ENCODE results near the gene S100A4. TPM values are rescaled to one million over a fixed set of nuclear protein-coding genes. Genes with fewer than 3 reads are reported as not detected.
"Not testable (repeated sequence)": the region's sequence is repeated elsewhere in the genome, so short reads cannot be mapped to it uniquely, and the experiment has no call there.

S100A4 gene
- total RNA-seq, 6 experiments from 2014 or later, result 7.6 to 21.6 (median 14.0) TPM

- ATAC-seq, result no peak
- WGBS (ENCODE audit: insufficient coverage, low coverage, low lambda C conversion rate, missing lambda C conversion rate), result 20% methylated on average over 1 of the region's 1 CpG
- TF ChIP-seq, protein P1, sequence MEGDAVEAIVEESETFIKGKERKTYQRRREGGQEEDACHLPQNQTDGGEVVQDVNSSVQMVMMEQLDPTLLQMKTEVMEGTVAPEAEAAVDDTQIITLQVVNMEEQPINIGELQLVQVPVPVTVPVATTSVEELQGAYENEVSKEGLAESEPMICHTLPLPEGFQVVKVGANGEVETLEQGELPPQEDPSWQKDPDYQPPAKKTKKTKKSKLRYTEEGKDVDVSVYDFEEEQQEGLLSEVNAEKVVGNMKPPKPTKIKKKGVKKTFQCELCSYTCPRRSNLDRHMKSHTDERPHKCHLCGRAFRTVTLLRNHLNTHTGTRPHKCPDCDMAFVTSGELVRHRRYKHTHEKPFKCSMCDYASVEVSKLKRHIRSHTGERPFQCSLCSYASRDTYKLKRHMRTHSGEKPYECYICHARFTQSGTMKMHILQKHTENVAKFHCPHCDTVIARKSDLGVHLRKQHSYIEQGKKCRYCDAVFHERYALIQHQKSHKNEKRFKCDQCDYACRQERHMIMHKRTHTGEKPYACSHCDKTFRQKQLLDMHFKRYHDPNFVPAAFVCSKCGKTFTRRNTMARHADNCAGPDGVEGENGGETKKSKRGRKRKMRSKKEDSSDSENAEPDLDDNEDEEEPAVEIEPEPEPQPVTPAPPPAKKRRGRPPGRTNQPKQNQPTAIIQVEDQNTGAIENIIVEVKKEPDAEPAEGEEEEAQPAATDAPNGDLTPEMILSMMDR (IDR thresholded peaks at IDR 0.05), result no peak
- TF ChIP-seq POLR2A (IDR thresholded peaks at IDR 0.05), result no peak
These were observed 40.7 kb upstream of the S100A4 start for GRCh38 chr1:153586347-153586746.

DNA sequence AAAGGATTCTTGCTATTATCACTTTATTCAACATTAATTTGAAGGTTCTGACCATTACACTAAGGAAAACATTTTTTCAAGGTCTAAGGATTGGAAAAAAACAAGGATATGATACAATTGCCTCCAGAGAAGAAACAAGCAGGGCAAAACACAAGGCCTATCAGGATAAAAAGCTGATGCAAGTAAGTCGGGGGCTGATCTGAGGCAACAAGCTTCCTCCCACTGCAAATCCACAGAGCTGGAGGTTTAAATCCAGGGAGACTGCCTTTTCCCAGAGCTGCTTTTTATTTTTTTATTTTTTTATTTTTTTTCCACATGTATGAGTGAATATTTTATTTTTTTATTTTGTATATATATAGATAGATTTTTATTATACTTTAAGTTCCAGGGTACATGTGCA is 39.4 kb upstream of the S100A4 start:
- TF ChIP-seq, protein P1 (IDR thresholded peaks at IDR 0.05), result no peak
- TF ChIP-seq POLR2A (IDR thresholded peaks at IDR 0.05), result no peak
- peak in 3 of 4 donors; percentile 22 to 49 (median 26) for ATAC-seq
- DNase-seq, result no peak
- Histone ChIP-seq H3K36me3 (no peaks in the 10 kb centered on the region), H3K4me3 (no peak overlapping the region), H3K27me3 (no peaks in the 10 kb centered on the region), H3K9me3 (no peaks in the 10 kb centered on the region), H3K4me1 (no peaks in the 10 kb centered on the region), H3K27ac (no peak overlapping the region)
- intact Hi-C loops (cut with DNase I), result no loop called here
- 63% methylated on average over 1 of the region's 1 CpG for WGBS (ENCODE audit: insufficient coverage, low coverage, low lambda C conversion rate, missing lambda C conversion rate)

More at GRCh38 chr1:153586347-153586746, 40.7 kb upstream of the S100A4 start:
- Histone ChIP-seq H3K36me3 (no peaks in the 10 kb centered on the region), H3K27ac (no peak overlapping the region), H3K27me3 (no peaks in the 10 kb centered on the region), H3K9me3 (no peaks in the 10 kb centered on the region), H3K4me1 (no peaks in the 10 kb centered on the region), H3K4me3 (no peak overlapping the region)
- intact Hi-C loops (cut with DNase I), result no loop called here
- DNase-seq, result no peak

GRCh38 chr1:153583976-153584375 is 38.4 kb upstream of the S100A4 start:
- ATAC-seq (no peak), DNase-seq (no peak)
- no peaks in the 10 kb centered on the region for H3K27me3 ChIP-seq
- no peak overlapping the region for H3K27ac ChIP-seq
- no peak for TF ChIP-seq POLR2A (IDR thresholded peaks at IDR 0.05)
- TF ChIP-seq, protein P1 (IDR thresholded peaks at IDR 0.05), result no peak
- 80% methylated on average over 2 of the region's 2 CpGs for WGBS (ENCODE audit: insufficient coverage, low coverage, low lambda C conversion rate, missing lambda C conversion rate)
- H3K4me3 ChIP-seq, result no peak overlapping the region
- no peaks in the 10 kb centered on the region for H3K9me3 ChIP-seq
- intact Hi-C loops (cut with DNase I), result no loop called here
- no peaks in the 10 kb centered on the region for H3K4me1 ChIP-seq
- H3K36me3 ChIP-seq, result no peaks in the 10 kb centered on the region

DNA sequence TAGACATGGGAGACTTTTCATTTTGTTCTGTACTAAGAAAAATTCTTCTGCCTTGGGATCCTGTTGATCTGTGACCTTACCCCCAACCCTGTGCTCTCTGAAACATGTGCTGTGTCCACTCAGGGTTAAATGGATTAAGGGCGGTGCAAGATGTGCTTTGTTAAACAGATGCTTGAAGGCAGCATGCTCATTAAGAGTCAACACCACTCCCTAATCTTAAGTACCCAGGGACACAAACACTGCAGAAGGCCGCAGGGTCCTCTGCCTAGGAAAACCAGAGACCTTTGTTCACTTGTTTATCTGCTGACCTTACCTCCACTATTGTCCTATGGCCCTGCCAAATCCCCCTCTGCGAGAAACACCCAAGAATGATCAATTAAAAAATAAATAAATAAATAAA is 37.9 kb upstream of the S100A4 start:
- WGBS (ENCODE audit: insufficient coverage, low coverage, low lambda C conversion rate, missing lambda C conversion rate), result 29% methylated on average over 2 of the region's 3 CpGs
- H3K27me3 ChIP-seq; intact Hi-C loops (cut with DNase I); H3K36me3 ChIP-seq; H3K9me3 ChIP-seq; DNase-seq; H3K4me3 ChIP-seq; H3K4me1 ChIP-seq; H3K27ac ChIP-seq; ATAC-seq: not testable (repeated sequence)

DNA sequence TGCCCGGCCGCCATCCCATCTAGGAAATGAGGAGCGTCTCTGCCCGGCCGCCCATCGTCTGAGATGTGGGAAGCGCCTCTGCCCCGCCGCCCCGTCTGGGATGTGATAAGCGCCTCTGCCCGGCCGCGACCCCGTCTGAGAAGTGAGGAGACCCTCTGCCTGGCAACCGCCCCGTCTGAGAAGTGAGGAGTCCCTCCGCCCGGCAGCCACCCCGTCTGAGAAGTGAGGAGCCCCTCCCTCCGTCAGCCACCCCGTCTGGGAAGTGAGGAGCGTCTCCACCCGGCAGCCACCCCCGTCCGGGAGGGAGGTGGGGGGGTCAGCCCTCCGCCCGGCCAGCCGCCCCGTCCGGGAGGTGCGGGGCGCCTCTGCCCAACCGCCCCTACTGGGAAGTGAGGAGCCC is 37.2 kb upstream of the S100A4 start:
- 92% methylated on average over 12 of the region's 34 CpGs for WGBS (ENCODE audit: insufficient coverage, low coverage, low lambda C conversion rate, missing lambda C conversion rate)
- H3K4me1 ChIP-seq; intact Hi-C loops (cut with DNase I); H3K27me3 ChIP-seq; ATAC-seq; H3K36me3 ChIP-seq; H3K27ac ChIP-seq; DNase-seq; H3K9me3 ChIP-seq; H3K4me3 ChIP-seq: not testable (repeated sequence)

- H3K27ac ChIP-seq, result no peak overlapping the region
- intact Hi-C loops (cut with DNase I), result loop anchor here in 1 of 2 donors (10.0 kb wide), 1 partner anchor 66 kb away; no protein-coding TSS in a partner anchor
These were observed 33.3 kb upstream of the S100A4 start for GRCh38 chr1:153578936-153579335.

More at GRCh38 chr1:153578936-153579335, 33.3 kb upstream of the S100A4 start:
- DNase-seq (no peak), ATAC-seq (no peak)
- Histone ChIP-seq H3K27me3 (no peaks in the 10 kb centered on the region), H3K4me1 (no peaks in the 10 kb centered on the region), H3K9me3 (no peaks in the 10 kb centered on the region), H3K36me3 (no peaks in the 10 kb centered on the region), H3K4me3 (no peak overlapping the region)
- TF ChIP-seq, protein P1 (IDR thresholded peaks at IDR 0.05), result no peak
- no peak for TF ChIP-seq POLR2A (IDR thresholded peaks at IDR 0.05)
- 69% methylated on average over 3 of the region's 3 CpGs for WGBS (ENCODE audit: insufficient coverage, low coverage, low lambda C conversion rate, missing lambda C conversion rate)
